Naive thymus-derived CD4-positive, alpha-beta T cell (primary cell): Measurements from ENCODE around the gene SLC35F1. TPM values are rescaled to one million over a fixed set of nuclear protein-coding genes. Genes with fewer than 3 reads are reported as not detected.

Experiments
- ATAC-seq: fragments of 150-1000 bp; cut with Tn5 transposase; 2 replicates; pipeline ENCODE4 v1.10.0; 2021; ENCODE audit warnings: mild to moderate bottlenecking, moderate library complexity
- CTCF ChIA-PET: fragments of 350-600 bp; sonication (Branson Sonifier 250); formaldehyde crosslinking; loops from one replicate; lab custom pipeline; 2021; ENCODE audit warnings: antibody characterized with exemption; lab: Charles Lee
- POLR2A ChIA-PET: fragments of 350-600 bp; sonication (Branson Sonifier 250); formaldehyde crosslinking; loops from one replicate; lab custom pipeline; 2021; ENCODE audit warnings: antibody characterized with exemption, inconsistent platforms; lab: Charles Lee
- DNase-seq, 9 donors: peaks; one replicate each; pipeline versions ENCODE4 v3.0.0 to v3.0.0-alpha.2; 2020 to 2022; ENCODE audit warnings: mixed read lengths in 1 of 9
- H3K27ac ChIP-seq: one replicate; pipeline ENCODE4 v1.7.0; 2013; ENCODE audit warnings: mild to moderate bottlenecking, low read depth, low read length, moderate library complexity
- H3K27me3 ChIP-seq, 2 donors: one replicate each; pipeline ENCODE4 v1.7.0; 2013; ENCODE audit warnings: low read length in 2 of 2, mild to moderate bottlenecking in 2 of 2, moderate library complexity in 2 of 2; ENCODE audit not compliant: control insufficient read depth in 2 of 2, insufficient read depth in 2 of 2
- H3K36me3 ChIP-seq, 3 experiments: 1 replicate in 2 of 3; 2 replicates in 1 of 3; pipeline ENCODE4 v1.7.0; 2013; ENCODE audit warnings: low read length in 3 of 3, mild to moderate bottlenecking in 3 of 3, moderate library complexity in 1 of 3; ENCODE audit not compliant: insufficient read depth in 3 of 3, control insufficient read depth in 2 of 3
- H3K4me1 ChIP-seq, 2 donors: one replicate each; pipeline ENCODE4 v1.7.0; 2013; ENCODE audit warnings: low read length in 2 of 2, mild to moderate bottlenecking in 2 of 2, moderate library complexity in 1 of 2; ENCODE audit not compliant: control insufficient read depth in 2 of 2, insufficient read depth in 2 of 2
- H3K4me3 ChIP-seq: 2 replicates; pipeline ENCODE4 v1.7.0; 2013; ENCODE audit warnings: mild to moderate bottlenecking, low read length
- H3K9me3 ChIP-seq, 3 experiments: 1 replicate in 2 of 3; 2 replicates in 1 of 3; pipeline ENCODE4 v1.7.0; 2013; ENCODE audit warnings: low read length in 3 of 3; ENCODE audit not compliant: control insufficient read depth in 2 of 3
- H3K27ac Mint-ChIP-seq, 9 donors: one replicate each; pipeline ENCODE4 v1.8.0; 2020 to 2022; ENCODE audit warnings: mixed read lengths in 9 of 9, mild to moderate bottlenecking in 8 of 9, moderate library complexity in 5 of 9, inconsistent platforms in 2 of 9
- H3K27me3 Mint-ChIP-seq, 5 donors: one replicate each; pipeline ENCODE4 v1.8.0; 2021 to 2022; ENCODE audit warnings: mixed read lengths in 5 of 5, mild to moderate bottlenecking in 1 of 5
- H3K36me3 Mint-ChIP-seq, 5 donors: one replicate each; pipeline ENCODE4 v1.8.0; 2020 to 2022; ENCODE audit warnings: mixed read lengths in 5 of 5, mild to moderate bottlenecking in 3 of 5, inconsistent platforms in 1 of 5
- H3K4me1 Mint-ChIP-seq, 7 donors: one replicate each; pipeline ENCODE4 v1.8.0; 2020 to 2022; ENCODE audit warnings: mixed read lengths in 7 of 7, mild to moderate bottlenecking in 3 of 7, inconsistent platforms in 1 of 7
- H3K4me3 Mint-ChIP-seq, 10 donors: one replicate each; pipeline ENCODE4 v1.8.0; 2020 to 2022; ENCODE audit warnings: mild to moderate bottlenecking in 10 of 10, mixed read lengths in 10 of 10, moderate library complexity in 6 of 10, inconsistent platforms in 2 of 10
- H3K9me3 Mint-ChIP-seq, 11 donors: one replicate each; pipeline ENCODE4 v1.8.0; 2020 to 2022; ENCODE audit warnings: mixed read lengths in 11 of 11, mild to moderate bottlenecking in 4 of 11, inconsistent platforms in 1 of 11, moderate library complexity in 1 of 11
- intact Hi-C, 2 donors: fragments of 100-400 bp; cut with micrococcal nuclease; formaldehyde crosslinking; loops; one replicate each; pipeline ENCODE4 v1.15.1; 2023
- polyA plus RNA-seq, 2 donors: library from polyadenylated mRNA; unstranded; fragments of 300-500 nt; fragmentation: Illumina TruSeq; gene quantifications; one replicate each; pipeline ENCODE4 v1.2.3, GENCODE V29; 2021
- total RNA-seq, 6 experiments: library from RNA in 5 of 6; stranded (reverse) in 5 of 6; gene quantifications; 1 replicate in 5 of 6; 2 replicates in 1 of 6; pipeline ENCODE4 v1.2.3 and lab custom pipeline; 2021 to 2026

The SLC35F1 gene
- total and polyA plus RNA-seq, 7 experiments from 2014 or later = not detected

GRCh38 chr6:117890172-117890571, 16.9 kb upstream of the SLC35F1 start:
- ATAC-seq (no peak), DNase-seq (no peak)
- H3K27me3 Mint-ChIP-seq = peaks cover 0 to 15% (median 10%) of the 10 kb centered on the region in 5 donors
- H3K9me3 Mint-ChIP-seq = peaks cover 0 to 3% (median 0%) of the 10 kb centered on the region in 11 donors
- no peak overlapping the region for H3K4me3 ChIP-seq
- H3K27me3 ChIP-seq = no peaks in the 10 kb centered on the region
- no peaks in the 10 kb centered on the region for H3K9me3 ChIP-seq
- no peaks in the 10 kb centered on the region for H3K36me3 ChIP-seq
- H3K4me3 Mint-ChIP-seq = no peak overlapping the region
- no peaks in the 10 kb centered on the region for H3K36me3 Mint-ChIP-seq
- H3K27ac Mint-ChIP-seq = no peak overlapping the region
- ChIA-PET POLR2A (no interaction called here), CTCF (no interaction called here)
- intact Hi-C loops = no loop called here
- H3K27ac ChIP-seq = no peak overlapping the region
- H3K4me1 ChIP-seq = no peaks in the 10 kb centered on the region
- H3K4me1 Mint-ChIP-seq = no peaks in the 10 kb centered on the region

- POLR2A ChIA-PET = no interaction called here
- peak in 1 of 9 donors; percentile 11 for DNase-seq
- Mint-ChIP-seq H3K36me3 (peaks cover 0 to 4% (median 0%) of the 10 kb centered on the region in 5 donors), H3K9me3 (peaks cover 0 to 11% (median 0%) of the 10 kb centered on the region in 11 donors), H3K4me3 (peak overlapping the region; percentile 60 to 85 (median 70)), H3K27me3 (peaks cover 56 to 69% (median 66%) of the 10 kb centered on the region in 5 donors), H3K27ac (no peak overlapping the region), H3K4me1 (peaks cover 0 to 17% (median 8%) of the 10 kb centered on the region in 7 donors)
- H3K36me3 ChIP-seq = no peaks in the 10 kb centered on the region
- no peak overlapping the region for H3K27ac ChIP-seq
- H3K4me3 ChIP-seq = no peak overlapping the region
- H3K9me3 ChIP-seq = no peaks in the 10 kb centered on the region
- H3K4me1 ChIP-seq = no peaks in the 10 kb centered on the region
- intact Hi-C loops = loop anchor here in 1 of 2 donors (5.0 kb wide), 1 partner anchor 559 kb away; no protein-coding TSS in a partner anchor
- CTCF ChIA-PET = no interaction called here
- ATAC-seq = no peak
- H3K27me3 ChIP-seq = peaks cover 0 to 6% of the 10 kb centered on the region in 2 donors
Observed at GRCh38 chr6:117906507-117906957, 532 bp upstream of the SLC35F1 start.

GRCh38 chr6:117907601-117908245, 659 bp downstream of the SLC35F1 start:
- POLR2A ChIA-PET = no interaction called here
- CTCF ChIA-PET = no interaction called here

GRCh38 chr6:117908246-117909068, 1.4 kb downstream of the SLC35F1 start:
- H3K4me3 Mint-ChIP-seq = peak overlapping the region; percentile 51 to 85 (median 70)
- no peak overlapping the region for H3K27ac Mint-ChIP-seq
- peaks cover 0 to 17% (median 8%) of the 10 kb centered on the region in 7 donors for H3K4me1 Mint-ChIP-seq
- ChIA-PET POLR2A (no interaction called here), CTCF (no interaction called here)
- DNase-seq (no peak), ATAC-seq (no peak)
- peaks cover 0 to 6% of the 10 kb centered on the region in 2 donors for H3K27me3 ChIP-seq
- H3K4me1 ChIP-seq = no peaks in the 10 kb centered on the region
- intact Hi-C loops = loop anchor here in 1 of 2 donors (5.0 kb wide), 1 partner anchor 561 kb away; no protein-coding TSS in a partner anchor
- no peaks in the 10 kb centered on the region for H3K36me3 ChIP-seq
- H3K9me3 Mint-ChIP-seq = peaks cover 0 to 11% (median 0%) of the 10 kb centered on the region in 11 donors
- no peaks in the 10 kb centered on the region for H3K9me3 ChIP-seq
- H3K27ac ChIP-seq = no peak overlapping the region
- peaks cover 0 to 4% (median 0%) of the 10 kb centered on the region in 5 donors for H3K36me3 Mint-ChIP-seq
- H3K4me3 ChIP-seq = no peak overlapping the region
- H3K27me3 Mint-ChIP-seq = peaks cover 56 to 74% (median 70%) of the 10 kb centered on the region in 5 donors

More at GRCh38 chr6:117907601-117908245, 659 bp downstream of the SLC35F1 start:
- Mint-ChIP-seq H3K4me3 (peak overlapping the region in 1 of 10 donors; percentile 85), H3K27ac (no peak overlapping the region), H3K4me1 (peaks cover 0 to 17% (median 8%) of the 10 kb centered on the region in 7 donors), H3K36me3 (peaks cover 0 to 4% (median 0%) of the 10 kb centered on the region in 5 donors), H3K9me3 (peaks cover 0 to 11% (median 0%) of the 10 kb centered on the region in 11 donors), H3K27me3 (peaks cover 56 to 73% (median 72%) of the 10 kb centered on the region in 5 donors)
- no peak overlapping the region for H3K27ac ChIP-seq
- H3K4me3 ChIP-seq = no peak overlapping the region
- ATAC-seq (no peak), DNase-seq (no peak)
- H3K4me1 ChIP-seq = no peaks in the 10 kb centered on the region
- H3K9me3 ChIP-seq = no peaks in the 10 kb centered on the region
- intact Hi-C loops = loop anchor here in 1 of 2 donors (5.0 kb wide), 1 partner anchor 560 kb away; no protein-coding TSS in a partner anchor
- H3K27me3 ChIP-seq = peaks cover 0 to 6% of the 10 kb centered on the region in 2 donors
- no peaks in the 10 kb centered on the region for H3K36me3 ChIP-seq

- peaks cover 0 to 4% (median 0%) of the 10 kb centered on the region in 5 donors for H3K36me3 Mint-ChIP-seq
- peaks cover 0 to 17% (median 8%) of the 10 kb centered on the region in 7 donors for H3K4me1 Mint-ChIP-seq
- Histone ChIP-seq H3K4me1 (no peaks in the 10 kb centered on the region), H3K27me3 (peaks cover 0 to 6% of the 10 kb centered on the region in 2 donors), H3K36me3 (no peaks in the 10 kb centered on the region), H3K27ac (no peak overlapping the region), H3K4me3 (no peak overlapping the region), H3K9me3 (no peaks in the 10 kb centered on the region)
- CTCF ChIA-PET = no interaction called here
- peak overlapping the region in 1 of 10 donors; percentile 85 for H3K4me3 Mint-ChIP-seq
- DNase-seq (no peak), ATAC-seq (no peak)
- peaks cover 49 to 66% (median 64%) of the 10 kb centered on the region in 5 donors for H3K27me3 Mint-ChIP-seq
- H3K9me3 Mint-ChIP-seq = peaks cover 0 to 11% (median 0%) of the 10 kb centered on the region in 11 donors
- intact Hi-C loops = loop anchor here in 1 of 2 donors (5.0 kb wide), 1 partner anchor 562 kb away; no protein-coding TSS in a partner anchor
- no peak overlapping the region for H3K27ac Mint-ChIP-seq
- POLR2A ChIA-PET = no interaction called here
Observed at GRCh38 chr6:117909638-117910037, 2.6 kb downstream of the SLC35F1 start.

GRCh38 chr6:117910549-117910948, 3.5 kb downstream of the SLC35F1 start:
- H3K4me1 Mint-ChIP-seq = peaks cover 0 to 17% (median 8%) of the 10 kb centered on the region in 7 donors
- H3K36me3 ChIP-seq = no peaks in the 10 kb centered on the region
- H3K4me3 Mint-ChIP-seq = no peak overlapping the region
- POLR2A ChIA-PET = no interaction called here
- no peak for ATAC-seq
- peaks cover 0 to 8% of the 10 kb centered on the region in 2 donors for H3K27me3 ChIP-seq
- peaks cover 40 to 57% (median 55%) of the 10 kb centered on the region in 5 donors for H3K27me3 Mint-ChIP-seq
- no peak for DNase-seq
- peaks cover 0 to 11% (median 0%) of the 10 kb centered on the region in 11 donors for H3K9me3 Mint-ChIP-seq
- H3K27ac Mint-ChIP-seq = no peak overlapping the region
- peaks cover 0 to 4% (median 0%) of the 10 kb centered on the region in 5 donors for H3K36me3 Mint-ChIP-seq
- CTCF ChIA-PET = no interaction called here
- H3K27ac ChIP-seq = no peak overlapping the region
- H3K4me3 ChIP-seq = no peak overlapping the region
- intact Hi-C loops = no loop called here
- H3K9me3 ChIP-seq = no peaks in the 10 kb centered on the region
- no peaks in the 10 kb centered on the region for H3K4me1 ChIP-seq
